Activated T-helper 1 cell treated with anti-CD3 and anti-CD28 coated beads, Interleukin-12 subunit alpha, Interleukin-12 subunit beta, Interleukin-2, Interleukin-4 antibody, amounts not matched to agents 30 ng/mL and 10 ng/mL and 1 ng/mL, durations not matched to agents 14 hours and 24 hours and 36 hours (primary cell): ENCODE data around the gene YPEL1. TPM values are rescaled to one million over a fixed set of nuclear protein-coding genes. Genes with fewer than 3 reads are reported as not detected.
A peak's percentile ranks its signal among the peaks of the same experiment; 100 is the strongest.
"Not testable (repeated sequence)": the region's sequence is repeated elsewhere in the genome, so short reads cannot be mapped to it uniquely, and the experiment has no call there.

Source experiments
- DNase-seq: peaks from one replicate; pipeline ENCODE4 v3.0.0; 2021; ENCODE audit warnings: low spot score
- H3K27ac Mint-ChIP-seq: one replicate; pipeline ENCODE4 v1.8.0; 2021; ENCODE audit warnings: mild to moderate bottlenecking, mixed read lengths
- H3K27me3 Mint-ChIP-seq: one replicate; pipeline ENCODE4 v1.8.0; 2022; ENCODE audit warnings: mild to moderate bottlenecking, moderate library complexity, mixed read lengths; ENCODE audit not compliant: insufficient read depth
- H3K36me3 Mint-ChIP-seq: one replicate; pipeline ENCODE4 v1.8.0; 2021; ENCODE audit warnings: low read depth, mixed read lengths
- H3K4me1 Mint-ChIP-seq: one replicate; pipeline ENCODE4 v1.8.0; 2021; ENCODE audit warnings: low read depth, mixed read lengths
- H3K4me3 Mint-ChIP-seq: one replicate; pipeline ENCODE4 v1.8.0; 2021; ENCODE audit warnings: mild to moderate bottlenecking, moderate library complexity, mixed read lengths
- H3K9me3 Mint-ChIP-seq: one replicate; pipeline ENCODE4 v1.8.0; 2021; ENCODE audit warnings: mixed read lengths
- intact Hi-C: fragments of 100-400 bp; cut with micrococcal nuclease; formaldehyde crosslinking; loops from one replicate; pipeline ENCODE4 v1.15.1; 2024
- total RNA-seq: library from RNA; stranded (reverse); gene quantifications from 2 replicates; pipeline ENCODE4 v1.2.3, GENCODE V29; 2022

Gene YPEL1
- total RNA-seq, 1 donor from 2014 or later, result 0.34 TPM

- no peak overlapping the region for H3K27ac Mint-ChIP-seq
- no peaks in the 10 kb centered on the region for H3K36me3 Mint-ChIP-seq
- H3K4me3 Mint-ChIP-seq, result no peak overlapping the region
- H3K4me1 Mint-ChIP-seq, result peaks cover 16% of the 10 kb centered on the region
- H3K9me3 Mint-ChIP-seq, result no peaks in the 10 kb centered on the region
- intact Hi-C loops, result loop anchor here (5.0 kb wide), 1 partner anchor 225 kb away; the partner anchor contains the start of gene PPM1F
- H3K27me3 Mint-ChIP-seq, result no peaks in the 10 kb centered on the region
- no peak for DNase-seq
Measured at GRCh38 chr22:21727768-21728167, 7.8 kb downstream of the YPEL1 start.

- Mint-ChIP-seq H3K4me1 (peaks cover 16% of the 10 kb centered on the region), H3K27ac (no peak overlapping the region), H3K9me3 (no peaks in the 10 kb centered on the region), H3K27me3 (no peaks in the 10 kb centered on the region), H3K36me3 (no peaks in the 10 kb centered on the region), H3K4me3 (no peak overlapping the region)
- no peak for DNase-seq
- intact Hi-C loops, result loop anchor here (5.0 kb wide), 1 partner anchor 225 kb away; the partner anchor contains the start of gene PPM1F
Measured at GRCh38 chr22:21727159-21727558, 8.4 kb downstream of the YPEL1 start.

- Mint-ChIP-seq H3K9me3 (no peaks in the 10 kb centered on the region), H3K27ac (no peak overlapping the region), H3K4me3 (no peak overlapping the region), H3K36me3 (no peaks in the 10 kb centered on the region), H3K4me1 (peaks cover 16% of the 10 kb centered on the region), H3K27me3 (no peaks in the 10 kb centered on the region)
- intact Hi-C loops, result loop anchor here (1.0 to 5.0 kb wide), 2 partner anchors 13 to 226 kb away; partner anchors contain the start of gene PPM1F
- DNase-seq, result peak; percentile 38
Measured at GRCh38 chr22:21726650-21727049, 8.9 kb downstream of the YPEL1 start.

GRCh38 chr22:21725956-21726649, 9.5 kb downstream of the YPEL1 start:
- peaks cover 16% of the 10 kb centered on the region for H3K4me1 Mint-ChIP-seq
- H3K9me3 Mint-ChIP-seq, result no peaks in the 10 kb centered on the region
- intact Hi-C loops, result loop anchor here (1.0 to 5.0 kb wide), 2 partner anchors 13 to 226 kb away; partner anchors contain the start of gene PPM1F
- no peak overlapping the region for H3K4me3 Mint-ChIP-seq
- H3K27me3 Mint-ChIP-seq, result no peaks in the 10 kb centered on the region
- no peak for DNase-seq
- H3K36me3 Mint-ChIP-seq, result no peaks in the 10 kb centered on the region
- no peak overlapping the region for H3K27ac Mint-ChIP-seq

- H3K4me3 Mint-ChIP-seq, H3K27me3 Mint-ChIP-seq, H3K36me3 Mint-ChIP-seq, intact Hi-C loops, DNase-seq, H3K27ac Mint-ChIP-seq, H3K9me3 Mint-ChIP-seq: not testable (repeated sequence)
- peaks cover 11% of the 10 kb centered on the region for H3K4me1 Mint-ChIP-seq
Measured at GRCh38 chr22:21724496-21724895, 11.1 kb downstream of the YPEL1 start.

- H3K9me3 Mint-ChIP-seq, H3K27ac Mint-ChIP-seq, H3K36me3 Mint-ChIP-seq, intact Hi-C loops, H3K27me3 Mint-ChIP-seq, H3K4me3 Mint-ChIP-seq, H3K4me1 Mint-ChIP-seq, DNase-seq: not testable (repeated sequence)
Measured at GRCh38 chr22:21721195-21721852, 14.3 kb downstream of the YPEL1 start.

- H3K4me3 Mint-ChIP-seq, intact Hi-C loops, H3K4me1 Mint-ChIP-seq, H3K36me3 Mint-ChIP-seq, H3K9me3 Mint-ChIP-seq, H3K27me3 Mint-ChIP-seq, H3K27ac Mint-ChIP-seq, DNase-seq: not testable (repeated sequence)
Measured at GRCh38 chr22:21720191-21720859, 15.3 kb downstream of the YPEL1 start.

- intact Hi-C loops, result no loop called here
Measured at GRCh38 chr22:21719024-21719423, 16.6 kb downstream of the YPEL1 start.

GRCh38 chr22:21718499-21718898, 17.1 kb downstream of the YPEL1 start:
- no peaks in the 10 kb centered on the region for H3K9me3 Mint-ChIP-seq
- peaks cover 6% of the 10 kb centered on the region for H3K27me3 Mint-ChIP-seq
- no peak overlapping the region for H3K27ac Mint-ChIP-seq
- H3K4me1 Mint-ChIP-seq, result peaks cover 2% of the 10 kb centered on the region
- no peak overlapping the region for H3K4me3 Mint-ChIP-seq
- peaks cover under 1% of the 10 kb centered on the region for H3K36me3 Mint-ChIP-seq
- intact Hi-C loops, result no loop called here
- no peak for DNase-seq

More at GRCh38 chr22:21719024-21719423, 16.6 kb downstream of the YPEL1 start:
- H3K27ac Mint-ChIP-seq, result no peak overlapping the region
- DNase-seq, result no peak
- no peak overlapping the region for H3K4me3 Mint-ChIP-seq
- no peaks in the 10 kb centered on the region for H3K36me3 Mint-ChIP-seq
- H3K4me1 Mint-ChIP-seq, result no peaks in the 10 kb centered on the region
- no peaks in the 10 kb centered on the region for H3K9me3 Mint-ChIP-seq
- peaks cover 3% of the 10 kb centered on the region for H3K27me3 Mint-ChIP-seq

GRCh38 chr22:21716395-21717122, 19.0 kb downstream of the YPEL1 start:
- H3K4me3 Mint-ChIP-seq, H3K4me1 Mint-ChIP-seq, H3K36me3 Mint-ChIP-seq, H3K27ac Mint-ChIP-seq, H3K9me3 Mint-ChIP-seq, H3K27me3 Mint-ChIP-seq, intact Hi-C loops, DNase-seq: not testable (repeated sequence)

- intact Hi-C loops, result loop anchor here (5.0 kb wide), 1 partner anchor 153 kb away; the partner anchor contains the start of gene MAPK1
- H3K27ac Mint-ChIP-seq, result no peak overlapping the region
- no peak for DNase-seq
- peaks cover 1% of the 10 kb centered on the region for H3K36me3 Mint-ChIP-seq
- H3K4me3 Mint-ChIP-seq, result no peak overlapping the region
- no peaks in the 10 kb centered on the region for H3K9me3 Mint-ChIP-seq
- H3K4me1 Mint-ChIP-seq, result peaks cover 7% of the 10 kb centered on the region
- H3K27me3 Mint-ChIP-seq, result peaks cover 9% of the 10 kb centered on the region
Measured at GRCh38 chr22:21714786-21715185, 20.8 kb downstream of the YPEL1 start.

GRCh38 chr22:21714059-21714770, 21.4 kb downstream of the YPEL1 start:
- intact Hi-C loops, result loop anchor here (5.0 kb wide), 1 partner anchor 153 kb away; the partner anchor contains the start of gene MAPK1
- no peak overlapping the region for H3K27ac Mint-ChIP-seq
- no peaks in the 10 kb centered on the region for H3K9me3 Mint-ChIP-seq
- H3K4me1 Mint-ChIP-seq, result peaks cover 7% of the 10 kb centered on the region
- H3K36me3 Mint-ChIP-seq, result peaks cover 1% of the 10 kb centered on the region
- H3K27me3 Mint-ChIP-seq, result peaks cover 9% of the 10 kb centered on the region
- H3K4me3 Mint-ChIP-seq, result no peak overlapping the region
- no peak for DNase-seq
